ENCODE results near the gene ZNF155. TPM values are rescaled to one million over a fixed set of nuclear protein-coding genes. Genes with fewer than 3 reads are reported as not detected.

ZNF155 gene
- total RNA-seq, 1 donor from 2014 or later: 7.3 TPM

- H3K9me3 ChIP-seq (replicated peaks): peaks cover 41% of the 10 kb centered on the region
- peak within 1 kb of the TSS; percentile 86 for H3K4me3 ChIP-seq
- H3K27me3 ChIP-seq (ENCODE audit: low read depth): no peaks in the 10 kb centered on the region
- H3K36me3 ChIP-seq: peaks cover 42% of the 10 kb centered on the region
- H3K4me1 ChIP-seq: peaks cover 19% of the 10 kb centered on the region
- peak; percentile 80 for DNase-seq
- TF ChIP-seq CTCF (IDR thresholded peaks at IDR 0.05; ENCODE audit: borderline replicate concordance): no peak
- intact Hi-C loops (cut with micrococcal nuclease): no loop called here
- H3K27ac ChIP-seq (replicated peaks): peak within 1 kb of the TSS; percentile 74
Measured at GRCh38 chr19:44025217-44025936, 41.4 kb downstream of the ZNF155 start, which contains the start of gene ZNF222. ZNF222 (plus strand) TSS chr19:44025379; CDS start chr19:44025437, 58 bp downstream.

DNA sequence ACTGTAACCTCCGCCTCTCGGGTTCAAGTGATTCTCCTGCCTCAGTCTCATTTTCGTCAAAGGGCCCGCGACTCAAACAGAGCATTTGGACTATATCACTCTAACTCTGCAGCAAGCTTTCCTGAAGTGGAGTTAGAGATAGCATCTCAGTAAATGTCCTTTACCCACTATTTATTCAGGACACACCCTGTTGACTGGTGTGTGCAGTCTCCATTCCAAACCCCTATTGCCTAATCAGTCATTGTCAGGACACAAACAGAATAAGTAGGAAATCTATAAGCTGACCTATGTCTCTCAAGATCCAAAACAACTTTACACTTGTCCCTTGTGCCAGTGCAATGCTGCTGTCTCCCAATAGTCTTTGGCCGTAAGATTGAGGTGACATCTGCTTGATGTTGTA, 42.6 kb downstream of the ZNF155 start:
- TF ChIP-seq CTCF (IDR thresholded peaks at IDR 0.05; ENCODE audit: borderline replicate concordance): no peak
- H3K4me3 ChIP-seq: no peak overlapping the region
- intact Hi-C loops (cut with micrococcal nuclease): no loop called here
- H3K4me1 ChIP-seq: peaks cover 19% of the 10 kb centered on the region
- H3K27me3 ChIP-seq (ENCODE audit: low read depth): no peaks in the 10 kb centered on the region
- H3K27ac ChIP-seq (replicated peaks): no peak overlapping the region
- peaks cover 49% of the 10 kb centered on the region for H3K9me3 ChIP-seq (replicated peaks)
- no peak for DNase-seq
- peaks cover 54% of the 10 kb centered on the region for H3K36me3 ChIP-seq

GRCh38 chr19:44032001-44032610, 48.1 kb downstream of the ZNF155 start:
- H3K27me3 ChIP-seq (ENCODE audit: low read depth): no peaks in the 10 kb centered on the region
- H3K27ac ChIP-seq (replicated peaks): no peak overlapping the region
- H3K36me3 ChIP-seq: peaks cover 72% of the 10 kb centered on the region
- no peak for DNase-seq
- intact Hi-C loops (cut with micrococcal nuclease): no loop called here
- peaks cover 100% of the 10 kb centered on the region for H3K9me3 ChIP-seq (replicated peaks)
- no peak for TF ChIP-seq CTCF (IDR thresholded peaks at IDR 0.05; ENCODE audit: borderline replicate concordance)
- no peak overlapping the region for H3K4me3 ChIP-seq
- no peaks in the 10 kb centered on the region for H3K4me1 ChIP-seq

DNA sequence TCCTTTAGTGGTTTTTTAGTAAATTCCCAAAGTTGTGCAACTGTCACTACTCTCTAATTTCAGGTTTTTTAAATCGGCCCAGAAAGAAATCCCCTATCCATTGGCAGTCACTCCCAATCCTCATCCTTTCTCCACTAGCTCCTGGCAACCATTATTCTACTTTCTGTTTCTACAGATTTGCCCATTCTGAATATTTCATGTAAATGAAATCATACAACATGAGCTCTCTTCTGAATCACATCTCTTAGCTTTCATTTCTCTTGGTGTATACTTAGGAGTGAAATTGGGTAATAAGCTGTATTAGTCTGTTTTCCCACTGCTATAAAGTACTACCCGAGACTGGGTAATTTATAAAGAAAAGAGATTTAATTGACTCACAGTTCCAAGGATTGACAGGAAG, 58.2 kb downstream of the ZNF155 start:
- Histone ChIP-seq H3K27me3 (ENCODE audit: low read depth) (peaks cover 35% of the 10 kb centered on the region), H3K4me3 (no peak overlapping the region), H3K9me3 (replicated peaks) (peaks cover 38% of the 10 kb centered on the region), H3K36me3 (no peaks in the 10 kb centered on the region), H3K27ac (replicated peaks) (no peak overlapping the region), H3K4me1 (no peaks in the 10 kb centered on the region)
- no peak for DNase-seq
- intact Hi-C loops (cut with micrococcal nuclease): no loop called here
- TF ChIP-seq CTCF (IDR thresholded peaks at IDR 0.05; ENCODE audit: borderline replicate concordance): no peak

Other genes starting within 250 kb of the ZNF155 start
- 18.9 TPM for gene SMG9, start 229.2 kb upstream of the ZNF155 start, total RNA-seq
- gene KCNN4, start 203.2 kb upstream of the ZNF155 start, total RNA-seq: 0.38 TPM
- 1.3 TPM for gene LYPD5, start 181.7 kb upstream of the ZNF155 start, total RNA-seq
- gene ZNF283, start 156.9 kb upstream of the ZNF155 start, total RNA-seq: 14.7 TPM
- 9.2 TPM for gene ZNF404, start 100.2 kb upstream of the ZNF155 start, total RNA-seq
- gene ZNF45, start 48.9 kb upstream of the ZNF155 start, total RNA-seq: 6.4 TPM
- gene ZNF221, start 33.0 kb upstream of the ZNF155 start, total RNA-seq: 3.7 TPM
- gene ZNF230, start 18.8 kb downstream of the ZNF155 start, total RNA-seq: 3.5 TPM
- 4.6 TPM for gene ZNF222, start 41.2 kb downstream of the ZNF155 start, total RNA-seq
- gene ZNF223, start 67.8 kb downstream of the ZNF155 start, total RNA-seq: 2.9 TPM
- gene ZNF284, start 88.0 kb downstream of the ZNF155 start, total RNA-seq: 1.9 TPM
- gene ZNF224, start 110.2 kb downstream of the ZNF155 start, total RNA-seq: 13.6 TPM
- 2.6 TPM for gene ZNF225, start 129.2 kb downstream of the ZNF155 start, total RNA-seq
- 8.7 TPM for gene ZNF234, start 157.4 kb downstream of the ZNF155 start, total RNA-seq
- gene ZNF226, start 180.9 kb downstream of the ZNF155 start, total RNA-seq: 17.8 TPM
- gene ZNF227, start 228.3 kb downstream of the ZNF155 start, total RNA-seq: 10.4 TPM

Data from left ventricle myocardium inferior (tissue), 1 donor.